HG03196 (cell line): ENCODE data around the gene SCN7A.
A peak's percentile ranks its signal among the peaks of the same experiment; 100 is the strongest.

Source experiments
- ATAC-seq: cut with Tn5 transposase; IDR thresholded peaks from one replicate; pipeline ENCODE4 v1.9.1; 2021; ENCODE audit not compliant: unreplicated experiment

Gene SCN7A

DNA sequence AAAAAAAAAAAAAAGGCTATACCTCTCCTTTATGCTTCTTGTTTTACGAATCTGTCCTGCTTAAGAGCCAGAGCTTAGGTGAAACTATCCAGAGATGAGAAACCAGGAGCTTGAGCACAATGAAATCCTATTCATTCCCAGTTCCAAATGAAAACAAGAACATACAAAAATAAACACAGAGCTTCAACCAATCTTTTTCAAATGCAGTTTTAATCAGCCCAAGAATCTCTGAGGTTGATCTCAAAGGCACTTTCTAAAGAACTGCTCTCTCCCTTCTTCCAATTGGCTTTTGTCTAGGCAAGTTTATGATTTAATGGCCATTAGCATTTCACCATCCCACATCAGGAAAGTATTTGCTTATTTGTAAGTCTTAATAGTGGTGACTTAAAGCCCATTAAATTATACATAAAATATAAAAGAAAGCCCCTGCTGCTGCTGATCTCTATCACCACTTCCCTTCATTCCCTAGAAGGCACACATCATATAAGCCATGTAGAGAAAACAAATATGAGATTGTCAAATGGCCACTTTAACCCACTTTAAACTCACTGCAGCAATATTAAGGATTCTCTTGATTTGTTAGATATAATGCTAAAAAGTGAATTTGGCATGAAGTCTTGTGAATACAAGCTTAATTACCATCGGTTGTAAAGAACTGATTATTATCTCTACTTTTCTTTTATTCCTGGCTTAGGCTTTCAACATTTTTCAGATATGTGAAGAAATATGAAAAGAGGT lies 89.0 kb downstream of the SCN7A start:
- ATAC-seq: no peak

DNA sequence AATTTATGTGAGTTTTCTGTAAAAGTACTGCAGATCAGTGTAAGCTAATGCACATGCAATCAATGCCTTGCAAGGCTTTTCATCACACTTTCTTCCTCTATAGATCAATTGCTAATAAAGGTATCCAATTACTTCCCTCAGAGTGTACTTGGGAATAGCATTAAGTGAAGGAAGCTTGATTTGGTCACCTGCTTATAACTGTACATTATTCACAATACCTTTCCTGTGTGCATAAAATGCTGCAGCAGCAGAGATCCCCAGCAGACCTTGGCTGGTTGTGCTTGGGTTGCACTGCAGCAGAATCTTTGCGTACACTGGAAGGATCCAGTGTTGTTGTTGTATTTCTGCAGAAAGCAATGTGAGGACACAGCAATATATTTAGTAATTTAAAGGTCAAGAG lies 99.8 kb downstream of the SCN7A start:
- ATAC-seq: no peak

DNA sequence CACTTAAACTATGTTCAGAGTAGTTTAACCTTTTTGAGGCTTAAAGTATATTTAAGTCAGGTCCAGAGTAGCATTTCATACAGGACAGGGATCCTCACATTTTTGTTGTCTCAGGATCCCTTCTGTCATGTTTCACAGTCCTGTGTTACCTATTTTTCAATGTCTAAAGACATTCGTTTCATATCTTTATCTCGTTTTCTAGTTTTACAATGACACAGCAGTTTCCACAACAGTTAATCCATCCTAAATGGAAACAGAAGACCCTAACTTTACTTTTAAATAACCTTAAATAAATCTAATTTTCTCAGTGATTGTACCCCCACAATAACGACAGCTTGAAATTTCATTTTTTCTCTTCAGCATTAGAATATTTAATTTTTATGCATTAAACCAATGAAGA lies 101.0 kb downstream of the SCN7A start:
- no peak for ATAC-seq

DNA sequence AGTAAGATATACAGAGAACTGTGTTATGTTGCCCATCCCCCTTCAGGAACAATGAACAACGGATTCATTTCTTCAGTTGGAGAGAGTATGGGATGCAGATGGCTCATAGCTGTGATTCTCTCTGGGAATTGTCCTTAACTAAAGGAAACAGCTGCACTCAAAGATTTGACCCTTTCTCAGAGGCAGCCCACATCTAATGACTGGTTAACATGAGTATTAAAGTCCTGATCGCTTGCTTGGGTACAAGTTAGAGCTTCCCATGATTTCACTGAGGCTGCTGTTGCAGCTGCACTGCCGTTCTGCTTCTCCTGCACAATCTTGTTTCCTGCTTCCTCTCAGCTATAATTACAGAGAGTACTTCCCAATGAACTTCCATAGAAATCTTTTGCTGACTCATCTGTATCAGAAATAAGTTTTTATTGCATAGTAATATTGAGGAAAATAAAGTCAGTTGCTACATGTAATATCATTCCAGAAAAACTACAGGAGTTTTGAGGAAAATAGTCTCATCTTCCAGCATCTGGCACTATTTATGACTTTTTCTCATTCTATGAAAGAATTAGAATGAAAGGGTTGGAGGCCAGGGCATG lies 105.5 kb downstream of the SCN7A start:
- ATAC-seq: no peak

DNA sequence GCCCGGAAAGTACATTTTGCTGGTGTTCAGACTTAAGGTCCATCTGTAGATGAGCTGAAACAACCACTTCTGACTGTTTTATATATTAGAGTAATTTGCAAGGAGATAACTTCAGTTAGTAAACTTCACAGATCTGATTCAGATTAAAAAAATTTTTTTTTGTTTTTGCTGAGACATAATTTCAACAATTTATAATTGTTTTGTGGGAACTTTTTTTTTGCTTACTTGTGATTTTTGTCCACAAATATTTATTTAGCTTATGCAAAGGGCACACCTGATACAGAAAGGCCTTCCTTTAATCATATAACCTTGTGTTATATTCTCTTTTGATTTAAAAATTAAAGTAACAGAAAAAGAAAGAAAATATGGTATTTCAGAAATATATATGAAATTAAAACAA lies 108.7 kb downstream of the SCN7A start:
- ATAC-seq: no peak

DNA sequence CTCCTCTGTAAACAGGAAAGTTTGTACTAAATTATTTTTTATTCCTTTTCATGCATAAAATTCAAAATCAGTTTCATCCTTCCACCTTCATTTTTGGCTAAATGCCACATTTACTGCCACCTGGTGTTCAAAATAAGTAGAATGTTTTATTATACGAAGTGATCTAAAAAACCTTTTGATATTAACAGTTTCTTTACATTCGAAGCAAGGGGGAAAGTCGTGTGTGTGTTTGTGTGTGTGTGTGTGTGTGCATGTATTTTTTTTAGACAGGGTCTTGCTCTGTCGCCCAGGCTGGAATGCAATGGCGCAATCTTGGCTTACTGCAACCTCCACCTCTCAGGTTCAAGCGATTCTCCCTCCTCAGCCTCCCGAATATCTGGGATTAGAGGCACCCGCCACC lies 109.3 kb downstream of the SCN7A start:
- ATAC-seq: no peak

DNA sequence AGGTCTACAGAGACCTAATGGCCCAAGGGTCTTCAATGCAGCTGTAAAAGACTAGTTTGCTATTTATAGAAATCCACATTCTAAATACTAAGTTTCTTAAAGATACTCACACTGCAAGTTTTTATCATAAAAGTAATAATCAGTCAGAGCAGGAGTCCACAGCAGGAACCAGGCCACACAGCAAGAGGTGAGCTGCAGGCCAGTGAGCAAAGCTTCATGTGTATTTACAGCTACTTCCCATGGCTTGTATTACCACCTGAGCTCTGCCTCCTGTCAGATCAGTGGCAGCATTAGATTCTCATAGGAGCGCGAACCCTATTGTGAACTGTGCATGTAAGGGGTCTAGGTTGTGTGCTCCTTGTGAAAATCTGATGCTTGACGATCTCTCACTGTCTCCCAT lies 111.6 kb downstream of the SCN7A start:
- no peak for ATAC-seq

DNA sequence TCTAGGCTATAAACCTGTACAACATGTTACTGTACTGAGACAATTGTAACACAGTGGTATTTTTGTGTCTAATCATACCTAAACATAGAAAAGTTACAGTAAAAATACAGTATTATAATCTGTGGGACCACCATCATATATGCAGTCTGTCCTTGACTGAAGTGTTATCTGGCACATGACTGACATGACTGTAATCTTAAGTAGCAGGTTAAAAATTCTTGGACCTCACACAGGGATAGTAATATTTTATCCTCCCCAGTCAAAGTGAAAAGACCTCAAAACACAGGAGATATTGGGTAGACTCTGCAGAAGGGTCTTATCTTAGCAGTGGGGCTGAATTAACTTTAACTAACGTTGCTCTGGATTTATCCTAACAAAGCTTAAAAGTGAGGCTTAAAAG lies 113.4 kb downstream of the SCN7A start:
- no peak for ATAC-seq

DNA sequence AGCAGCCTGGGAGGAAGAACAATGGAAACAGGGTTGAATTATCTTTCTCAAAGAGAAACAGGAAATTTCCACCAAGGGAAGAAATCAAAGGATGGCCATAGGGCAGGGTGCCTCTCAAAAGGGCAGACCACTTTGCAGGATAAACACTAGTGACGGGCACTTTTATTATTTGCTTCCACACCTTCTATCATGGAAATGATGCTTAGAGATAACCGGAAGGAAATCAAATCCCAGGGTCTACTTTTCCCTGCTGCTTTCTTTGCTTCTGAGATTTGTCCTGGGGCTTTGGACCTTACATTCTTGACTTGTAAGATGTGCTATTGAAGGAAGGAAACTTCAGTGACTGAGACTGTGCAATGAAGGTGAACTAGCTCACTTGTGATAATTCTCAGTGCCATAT lies 117.2 kb downstream of the SCN7A start:
- no peak for ATAC-seq

DNA sequence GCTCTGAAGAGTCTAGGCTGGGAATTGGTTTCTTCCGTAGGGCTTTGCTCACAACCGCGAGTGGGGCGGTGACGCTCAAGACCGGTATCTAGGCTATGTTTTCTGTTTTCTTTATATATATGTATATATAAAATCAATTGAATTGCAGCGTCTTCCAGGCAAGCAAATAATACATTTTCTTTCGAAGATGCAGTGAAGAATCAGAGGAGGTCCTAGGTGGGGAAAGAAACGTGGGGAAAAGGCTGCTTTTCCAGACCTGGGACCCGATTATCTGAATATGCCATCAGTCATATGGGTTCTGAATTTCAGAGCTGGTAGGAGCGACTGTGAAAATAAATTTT lies 117.6 kb downstream of the SCN7A start:
- no peak for ATAC-seq

DNA sequence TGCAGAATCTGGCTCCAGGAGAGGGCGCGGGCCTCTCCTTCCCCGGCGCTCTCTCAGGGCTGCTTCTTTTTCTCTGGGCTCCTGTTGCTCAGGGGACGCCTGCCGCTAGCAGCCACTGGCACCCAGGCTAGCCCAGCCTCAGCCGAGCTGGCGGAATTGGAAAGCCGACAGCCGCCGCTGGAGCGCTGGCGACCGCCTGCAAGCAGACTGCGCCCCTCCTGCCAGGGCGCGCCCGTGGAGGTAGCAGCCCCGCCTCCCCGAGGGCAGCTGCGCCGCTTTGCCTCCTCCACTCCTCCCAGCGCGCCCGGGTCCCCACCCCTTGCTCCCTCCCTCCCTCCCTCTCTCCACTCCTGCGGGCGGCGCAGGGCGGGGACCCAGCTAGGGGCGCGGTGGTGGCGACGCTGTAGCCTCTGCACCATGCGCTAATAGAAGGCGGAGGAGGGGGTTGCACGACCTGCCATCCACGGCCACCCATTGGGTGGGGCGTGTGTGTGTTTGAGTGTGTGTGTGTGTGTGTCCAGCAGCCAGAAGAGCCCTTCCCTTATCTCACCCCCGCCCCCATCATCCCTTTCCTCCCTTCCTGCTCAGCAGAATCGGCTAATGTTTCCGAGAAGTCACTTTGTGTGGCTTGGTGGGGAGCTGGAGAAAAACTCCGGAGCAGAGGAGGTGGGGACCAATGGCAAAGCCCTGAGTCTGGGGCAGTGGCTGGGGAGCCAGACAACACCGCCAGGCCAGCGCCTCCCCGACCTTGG lies 118.1 kb downstream of the SCN7A start, which contains the start of gene SCN9A:
SCN9A (minus strand) TSS at position 209 of the 752 bp plus-strand sequence. CDS start 64,188 bp downstream, outside the sequence.
- ATAC-seq: peak; percentile 63

DNA sequence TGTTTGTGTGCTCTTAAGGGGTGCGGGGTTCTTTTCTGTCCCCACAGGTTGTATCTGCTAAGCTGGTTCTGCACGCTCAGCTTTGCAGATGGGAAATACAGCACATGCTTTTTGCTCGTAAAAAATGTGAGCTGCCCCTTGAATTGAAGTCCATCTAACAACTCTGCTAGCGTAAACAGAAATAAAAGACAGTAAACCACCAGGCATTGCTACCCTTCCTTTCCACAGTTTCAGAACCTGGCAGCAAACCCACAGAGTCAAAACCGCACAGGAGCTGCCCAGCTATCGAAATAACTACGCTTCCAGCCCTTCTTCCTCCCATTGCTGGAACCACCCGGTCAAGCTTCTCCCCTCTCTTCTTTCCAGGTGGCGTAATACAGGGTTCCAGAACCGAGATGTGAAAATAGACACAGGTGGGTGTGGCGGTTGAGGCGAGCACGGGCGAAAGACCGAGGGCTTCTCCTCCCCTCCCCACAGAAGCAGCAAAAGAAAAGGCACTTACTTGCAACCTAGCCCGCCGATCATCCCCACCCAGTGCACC lies 118.8 kb downstream of the SCN7A start:
- no peak for ATAC-seq

DNA sequence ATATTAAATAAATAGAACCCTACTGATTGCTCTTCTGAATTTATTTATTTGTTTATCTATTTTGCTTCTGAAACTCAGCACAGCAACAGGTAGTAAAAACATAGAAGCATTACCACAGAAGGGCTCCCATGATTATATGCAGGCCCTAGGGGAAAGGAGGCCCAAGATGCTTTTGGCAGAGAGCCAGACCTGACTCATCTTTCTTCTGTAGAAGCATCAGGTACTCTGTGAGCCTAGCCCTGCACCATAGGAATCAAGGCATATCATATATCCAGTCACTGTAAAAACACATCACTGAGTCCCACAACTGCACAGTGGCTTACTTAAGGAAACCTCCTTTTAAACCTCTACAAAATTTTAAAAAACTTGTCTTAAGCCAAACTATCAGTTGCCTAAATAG lies 120.1 kb downstream of the SCN7A start:
- ATAC-seq: no peak

DNA sequence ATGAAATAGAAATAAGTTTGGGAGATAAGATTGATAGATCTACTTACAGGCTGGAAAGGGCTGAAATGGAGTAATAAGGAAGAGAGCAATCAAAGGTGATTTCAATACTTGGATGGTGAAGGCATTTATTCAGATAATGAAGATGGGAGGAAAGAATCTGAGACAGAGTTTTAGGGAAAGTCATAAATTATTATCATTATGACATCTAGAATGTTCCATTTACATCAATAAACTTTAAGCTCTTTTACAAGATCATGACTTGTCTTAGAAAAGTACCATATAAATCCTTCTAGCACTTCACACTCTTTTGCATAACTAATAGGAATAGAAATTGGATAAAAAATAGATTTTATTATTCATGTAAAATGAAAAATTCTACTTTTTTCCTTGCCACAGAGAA lies 120.5 kb downstream of the SCN7A start:
- no peak for ATAC-seq

DNA sequence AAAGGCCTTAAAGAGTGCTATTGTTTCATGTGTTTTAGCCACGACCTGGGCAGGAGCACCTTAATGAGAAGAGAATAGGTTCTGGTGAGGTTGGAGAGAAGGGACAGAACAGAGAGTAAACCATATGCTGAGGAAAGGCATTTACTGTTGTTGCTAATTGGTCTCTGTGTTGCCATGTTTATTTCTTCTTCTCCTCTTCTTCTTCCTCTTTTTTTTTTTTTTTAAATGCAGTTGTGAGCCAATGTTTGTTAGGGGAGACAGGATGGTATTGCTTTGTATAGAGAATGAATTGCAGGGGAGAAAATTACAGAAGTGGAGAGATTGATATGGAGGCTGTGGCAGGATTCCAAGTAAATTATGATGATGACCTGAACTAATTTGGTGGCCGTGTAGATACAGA lies 120.9 kb downstream of the SCN7A start:
- ATAC-seq: no peak

DNA sequence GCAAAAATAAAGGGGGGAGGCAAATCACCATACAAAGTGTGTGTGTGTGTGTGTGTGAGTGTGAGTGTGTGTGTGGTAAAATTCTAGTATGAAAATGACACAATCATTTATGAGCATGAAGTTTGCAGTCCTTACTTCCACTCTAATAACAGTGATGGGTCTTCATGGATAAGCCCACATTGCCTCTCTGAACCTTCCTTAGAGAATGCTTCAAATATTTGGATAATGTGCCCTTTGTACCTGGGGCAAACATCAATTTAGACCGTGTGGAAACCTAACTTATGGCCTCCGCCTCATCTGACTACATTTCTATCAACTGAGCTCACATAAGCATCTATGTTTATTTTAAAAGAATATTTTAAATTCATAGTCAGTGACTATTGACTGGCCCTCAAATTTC lies 122.0 kb downstream of the SCN7A start:
- ATAC-seq: no peak

DNA sequence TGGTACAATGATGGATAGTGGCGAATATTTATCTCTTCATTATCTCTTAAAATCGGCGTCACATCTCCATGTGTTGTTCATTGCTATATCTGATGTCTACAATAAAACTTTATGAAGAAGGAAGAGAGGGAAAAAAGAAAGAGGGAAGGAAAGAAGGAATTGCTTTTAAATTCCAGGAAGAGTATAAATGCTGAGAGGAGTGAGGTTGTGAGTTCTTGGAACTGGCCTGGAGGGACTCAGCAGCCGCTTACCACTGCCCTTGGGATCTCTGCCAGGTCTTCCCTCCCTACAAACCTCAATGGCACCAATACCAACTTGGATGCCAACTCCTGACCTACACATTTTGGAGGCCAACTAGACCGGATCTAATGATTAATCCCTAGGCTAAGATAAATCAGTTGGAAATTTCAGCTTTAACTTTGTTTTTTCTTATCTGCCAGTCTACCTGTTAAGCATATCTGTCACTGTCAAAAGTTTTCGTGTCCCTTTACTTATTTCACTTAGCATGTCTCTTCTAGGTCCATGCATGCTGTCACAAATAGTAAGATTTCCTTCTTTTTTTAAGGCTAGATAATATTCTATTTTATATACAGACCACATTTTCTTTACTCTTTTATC lies 128.1 kb downstream of the SCN7A start:
- no peak for ATAC-seq

DNA sequence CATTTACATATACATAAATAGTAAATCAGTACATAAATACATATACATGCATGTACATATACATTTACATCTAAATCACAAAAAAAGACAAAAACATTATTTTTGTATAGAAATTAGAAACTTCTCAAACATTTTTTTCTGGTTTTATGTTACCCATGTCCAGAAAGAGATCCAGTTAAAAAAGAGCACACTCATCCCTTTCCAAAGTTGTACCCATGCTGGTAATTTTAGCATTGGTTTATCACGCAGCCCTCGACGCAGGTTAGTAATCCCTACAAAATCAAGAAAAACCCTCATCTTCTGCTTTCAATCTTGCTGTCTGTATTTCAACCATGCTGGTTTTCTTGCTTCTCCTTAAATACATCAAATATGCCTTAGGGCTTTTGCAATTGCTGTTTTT lies 128.8 kb downstream of the SCN7A start:
- ATAC-seq: no peak

DNA sequence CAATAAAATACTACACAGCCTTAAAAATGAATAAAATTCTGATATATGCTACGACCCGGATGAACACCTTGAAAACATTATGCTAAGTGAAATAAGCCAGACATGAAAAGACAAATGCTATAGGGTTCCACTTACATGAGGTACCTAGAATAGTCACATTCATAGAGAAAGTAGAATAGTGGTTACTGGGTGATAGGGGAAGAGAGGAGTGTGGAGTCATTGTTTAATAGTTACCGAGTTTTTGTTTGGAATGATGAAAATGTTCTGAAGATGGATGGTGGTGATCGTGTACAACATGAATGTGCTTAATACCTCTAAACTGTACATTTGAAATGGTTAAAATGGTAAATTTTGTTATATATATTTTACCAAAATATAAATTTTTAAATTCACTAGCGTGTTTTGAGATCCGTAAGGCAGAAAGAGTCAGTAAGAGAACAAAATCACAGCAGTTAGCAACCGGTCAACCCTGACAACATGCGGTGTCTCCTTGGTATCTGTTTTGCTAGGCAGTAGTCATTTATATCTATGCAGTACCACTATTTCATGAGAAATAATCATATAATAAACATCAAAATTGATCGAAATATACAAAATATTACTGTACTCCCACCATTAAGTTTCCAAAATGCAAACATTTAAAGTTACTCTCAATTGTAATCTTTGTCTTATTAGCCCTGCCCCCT lies 129.4 kb downstream of the SCN7A start:
- no peak for ATAC-seq

DNA sequence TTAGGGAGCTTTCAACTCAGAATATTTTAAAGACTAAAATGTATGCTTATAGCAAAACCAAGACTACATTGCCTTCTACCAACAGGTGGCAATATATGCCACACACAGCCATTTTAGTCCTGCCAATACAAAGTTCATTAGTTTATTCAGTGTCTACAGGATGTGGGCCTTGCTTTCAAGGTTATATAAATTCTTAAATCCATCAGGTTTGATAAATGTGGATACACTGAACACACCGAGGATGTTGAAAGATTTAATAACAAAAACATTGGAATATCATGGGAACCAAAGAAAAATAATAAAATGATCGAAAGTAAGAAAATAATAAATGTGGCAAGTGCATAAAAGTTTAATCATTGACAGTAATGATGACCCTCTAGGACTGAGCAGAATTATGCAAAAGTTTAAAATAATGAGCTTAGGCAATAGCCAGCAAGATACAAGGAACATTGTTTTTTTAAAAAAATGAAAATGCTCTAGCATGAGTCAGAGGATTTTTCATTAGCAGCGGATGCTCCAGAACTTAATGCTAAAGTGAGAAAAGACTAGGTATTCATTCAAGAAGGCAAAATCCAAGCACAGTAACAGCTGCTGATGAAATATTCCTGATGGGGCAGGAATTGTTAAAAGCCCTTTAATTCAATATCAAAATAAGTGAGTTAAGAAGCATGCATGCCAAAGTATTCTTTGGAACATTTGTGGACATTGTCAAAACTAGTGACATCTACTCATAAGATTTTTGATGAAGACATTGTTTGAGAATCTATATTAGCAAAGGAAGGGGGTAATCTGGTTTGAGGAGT lies 132.5 kb downstream of the SCN7A start:
- ATAC-seq: no peak
